ENCODE measurements around the gene ZNF462. TPM values are rescaled to one million over a fixed set of nuclear protein-coding genes. Genes with fewer than 3 reads are reported as not detected.

ZNF462 gene
- total and polyA plus RNA-seq, 2 experiments from 2014 or later = 40.0 to 101 TPM

- TF ChIP-seq ZNF462 (CRISPR knock-in tag; IDR thresholded peaks at IDR 0.05) = no peak
Observed at GRCh38 chr9:106933470-106933869, 70.5 kb downstream of the ZNF462 start (continued).

- peak overlapping the region; percentile 21 for H3K27ac ChIP-seq (ENCODE audit: low read depth)
- no peak overlapping the region for H2AFZ ChIP-seq
- H3K9me2 ChIP-seq (ENCODE audit: insufficient read depth) = no peaks in the 10 kb centered on the region
- peak; percentile 87 for ATAC-seq
- H3K27ac Mint-ChIP-seq = peak overlapping the region; percentile 40
- peak; percentile 75 for TF ChIP-seq ZNF462 (CRISPR knock-in tag; IDR thresholded peaks at IDR 0.05)
- no peak for TF ChIP-seq EZH2phosphoT487 (IDR thresholded peaks at IDR 0.05; ENCODE audit: unreplicated experiment)
- TF ChIP-seq REST (IDR thresholded peaks at IDR 0.05; ENCODE audit: unreplicated experiment) = peak; percentile 29
- H3K36me3 Mint-ChIP-seq (ENCODE audit: low read depth) = peaks cover 89% of the 10 kb centered on the region
- H3K4me1 ChIP-seq (ENCODE audit: insufficient read depth) = peaks cover 15% of the 10 kb centered on the region
- H3K79me2 ChIP-seq (replicated peaks; ENCODE audit: insufficient read depth) = peaks cover 66% of the 10 kb centered on the region
- H3K36me3 ChIP-seq (ENCODE audit: insufficient read depth) = peaks cover 64% of the 10 kb centered on the region
- H3K27me3 Mint-ChIP-seq (ENCODE audit: insufficient read depth, low read depth, poor library complexity) = peaks cover 4% of the 10 kb centered on the region
- H3K27me3 ChIP-seq (ENCODE audit: insufficient read depth) = no peaks in the 10 kb centered on the region
- H3K4me2 ChIP-seq = peak overlapping the region; percentile 15; the same call in 1 of the 2 replicates
- peak; percentile 60 for DNase-seq (ENCODE audit: low spot score)
- no peak overlapping the region for H3K4me3 ChIP-seq
- H3F3A ChIP-seq (replicated peaks; ENCODE audit: low read depth) = no peaks in the 10 kb centered on the region
- no peaks in the 10 kb centered on the region for H3K9me3 Mint-ChIP-seq
- H4K20me1 ChIP-seq (replicated peaks; ENCODE audit: insufficient read depth) = peaks cover 13% of the 10 kb centered on the region; the same call in 1 of the 2 replicates
- H3K4me3 Mint-ChIP-seq = 0 out of 3 replicates have a peak overlapping the region, but pooled peaks have one; percentile 3
- peaks cover 38% of the 10 kb centered on the region for H3K4me1 Mint-ChIP-seq
Observed at GRCh38 chr9:106934442-106935238, 71.7 kb downstream of the ZNF462 start.
